ENCODE data around the gene GNG4.

Gene GNG4

GRCh38 chr1:235649368-235650163 is at the start of gene GNG4:
Gene GNG4 (minus strand): TSS chr1:235649784. CDS start chr1:235583838, 65,946 bp downstream.
- DNase-seq, result no peak

- no peak for DNase-seq
Observed at GRCh38 chr1:235697508-235697907, 47.9 kb upstream of the GNG4 start.

GRCh38 chr1:235689356-235689755 is 39.8 kb upstream of the GNG4 start:
- no peak for DNase-seq

GRCh38 chr1:235688096-235688495 is 38.5 kb upstream of the GNG4 start:
- no peak for DNase-seq

- no peak for DNase-seq
Observed at GRCh38 chr1:235683653-235684052, 34.1 kb upstream of the GNG4 start.

- DNase-seq, result no peak
Observed at GRCh38 chr1:235682216-235682615, 32.6 kb upstream of the GNG4 start.

GRCh38 chr1:235679644-235680043 is 30.1 kb upstream of the GNG4 start:
- DNase-seq, result no peak

- DNase-seq, result no peak
Observed at GRCh38 chr1:235679005-235679404, 29.4 kb upstream of the GNG4 start.

GRCh38 chr1:235675152-235675890 is 25.7 kb upstream of the GNG4 start:
- no peak for DNase-seq

GRCh38 chr1:235673981-235674380 is 24.4 kb upstream of the GNG4 start:
- no peak for DNase-seq

GRCh38 chr1:235671992-235672391 is 22.4 kb upstream of the GNG4 start:
- DNase-seq, result no peak

GRCh38 chr1:235670157-235670776 is 20.7 kb upstream of the GNG4 start:
- DNase-seq, result no peak

- DNase-seq, result no peak
Observed at GRCh38 chr1:235669277-235669676, 19.7 kb upstream of the GNG4 start.

- DNase-seq, result no peak
Observed at GRCh38 chr1:235663628-235664027, 14.0 kb upstream of the GNG4 start.

GRCh38 chr1:235661568-235661967 is 12.0 kb upstream of the GNG4 start:
- DNase-seq, result no peak

- DNase-seq, result no peak
Observed at GRCh38 chr1:235659186-235659771, 9.7 kb upstream of the GNG4 start.

- no peak for DNase-seq
Observed at GRCh38 chr1:235657747-235658526, 8.4 kb upstream of the GNG4 start.

GRCh38 chr1:235657269-235657668 is 7.7 kb upstream of the GNG4 start:
- DNase-seq, result no peak

- no peak for DNase-seq
Observed at GRCh38 chr1:235652364-235652763, 2.8 kb upstream of the GNG4 start.

- DNase-seq, result no peak
Observed at GRCh38 chr1:235651170-235651806, 1.7 kb upstream of the GNG4 start.

GRCh38 chr1:235650341-235651169 is 971 bp upstream of the GNG4 start:
- no peak for DNase-seq
